Activated CD8-positive, alpha-beta T cell treated with anti-CD3 and anti-CD28 coated beads for 36 hours (primary cell): ENCODE results near the gene WFDC5. TPM values are rescaled to one million over a fixed set of nuclear protein-coding genes. Genes with fewer than 3 reads are reported as not detected.

Source experiments
- ATAC-seq: fragments of 200-7000 bp; cut with Tn5 transposase; one replicate; pipeline ENCODE4 v1.10.0; 2021; ENCODE audit warnings: mild to moderate bottlenecking, moderate library complexity
- CTCF ChIA-PET: fragments of 350-600 bp; sonication (Branson Sonifier 250); formaldehyde crosslinking; loops from one replicate; lab custom pipeline; 2021; ENCODE audit warnings: antibody characterized with exemption; lab: Charles Lee
- POLR2A ChIA-PET: fragments of 350-600 bp; sonication (Branson Sonifier 250); formaldehyde crosslinking; loops from one replicate; lab custom pipeline; 2021; ENCODE audit warnings: antibody characterized with exemption; lab: Charles Lee
- DNase-seq: peaks from one replicate; pipeline ENCODE4 v3.0.0-alpha.2; 2020
- H3K27ac Mint-ChIP-seq: one replicate; pipeline ENCODE4 v1.8.0; 2021; ENCODE audit warnings: mild to moderate bottlenecking, mixed read lengths
- H3K27me3 Mint-ChIP-seq: one replicate; pipeline ENCODE4 v1.8.0; 2021; ENCODE audit warnings: mixed read lengths
- H3K36me3 Mint-ChIP-seq: one replicate; pipeline ENCODE4 v1.8.0; 2021; ENCODE audit warnings: low read depth, mixed read lengths
- H3K4me1 Mint-ChIP-seq: one replicate; pipeline ENCODE4 v1.8.0; 2021; ENCODE audit warnings: low read depth, mixed read lengths
- H3K4me3 Mint-ChIP-seq: one replicate; pipeline ENCODE4 v1.8.0; 2021; ENCODE audit warnings: mild to moderate bottlenecking, moderate library complexity, mixed read lengths
- H3K9me3 Mint-ChIP-seq: one replicate; pipeline ENCODE4 v1.8.0; 2021; ENCODE audit warnings: mixed read lengths
- CTCF ChIP-seq: fragments of 200-600 bp; IDR thresholded peaks from one replicate; pipeline ENCODE4 v1.8.0; 2022; ENCODE audit warnings: antibody characterized with exemption, mild to moderate bottlenecking
- intact Hi-C: fragments of 100-400 bp; cut with micrococcal nuclease; formaldehyde crosslinking; loops from one replicate; pipeline ENCODE4 v1.10.0; 2022
- total RNA-seq, 2 experiments: library from RNA; stranded (reverse); gene quantifications; one replicate each; pipeline ENCODE4 v1.2.3, GENCODE V29; 2021

The WFDC5 gene
- total RNA-seq, 2 experiments from 2014 or later: not detected

- ChIA-PET CTCF (interaction anchor here (0.7 to 10.4 kb wide), 28 partner anchors 7 to 326 kb away, joined by 3 to 117 read pairs (median 5); partner anchors contain the start of genes KCNS1 and TOMM34), POLR2A (no interaction called here)
- Mint-ChIP-seq H3K9me3 (no peaks in the 10 kb centered on the region), H3K36me3 (no peaks in the 10 kb centered on the region), H3K27me3 (no peaks in the 10 kb centered on the region), H3K27ac (no peak overlapping the region), H3K4me1 (peaks cover 15% of the 10 kb centered on the region), H3K4me3 (no peak overlapping the region)
- intact Hi-C loops: no loop called here
- TF ChIP-seq CTCF: no peak
- DNase-seq: no peak
- no peak for ATAC-seq
These were observed 3.7 kb downstream of the WFDC5 start for GRCh38 chr20:45111285-45111684.

GRCh38 chr20:45110301-45110700 lies 4.7 kb downstream of the WFDC5 start:
- H3K27me3 Mint-ChIP-seq: no peaks in the 10 kb centered on the region
- peaks cover 10% of the 10 kb centered on the region for H3K4me1 Mint-ChIP-seq
- no peaks in the 10 kb centered on the region for H3K36me3 Mint-ChIP-seq
- no peak for DNase-seq
- ChIA-PET POLR2A (interaction anchor here (0.8 to 1.5 kb wide), 3 partner anchors 10 to 60 kb away, joined by 3 to 4 read pairs (median 4); no protein-coding TSS in a partner anchor), CTCF (interaction anchor here (2.7 to 10.4 kb wide), 5 partner anchors 9 to 66 kb away, joined by 12 to 117 read pairs (median 25); partner anchors contain the start of gene KCNS1)
- no peak for TF ChIP-seq CTCF
- H3K4me3 Mint-ChIP-seq: no peak overlapping the region
- ATAC-seq: no peak
- H3K27ac Mint-ChIP-seq: no peak overlapping the region
- no peaks in the 10 kb centered on the region for H3K9me3 Mint-ChIP-seq
- intact Hi-C loops: no loop called here

- ATAC-seq: no peak
- ChIA-PET CTCF (interaction anchor here (0.9 to 10.4 kb wide), 6 partner anchors 12 to 337 kb away, joined by 3 to 117 read pairs (median 8); no protein-coding TSS in a partner anchor), POLR2A (interaction anchor here (1.2 to 1.5 kb wide), 2 partner anchors 10 to 11 kb away, joined by 4 read pairs; no protein-coding TSS in a partner anchor)
- no peak for DNase-seq
- no peak overlapping the region for H3K4me3 Mint-ChIP-seq
- intact Hi-C loops: no loop called here
- no peaks in the 10 kb centered on the region for H3K36me3 Mint-ChIP-seq
- no peaks in the 10 kb centered on the region for H3K9me3 Mint-ChIP-seq
- no peak for TF ChIP-seq CTCF
- no peak overlapping the region for H3K27ac Mint-ChIP-seq
- H3K4me1 Mint-ChIP-seq: peaks cover 4% of the 10 kb centered on the region
- peaks cover under 1% of the 10 kb centered on the region for H3K27me3 Mint-ChIP-seq
These were observed 5.3 kb downstream of the WFDC5 start for GRCh38 chr20:45109634-45110033.

GRCh38 chr20:45105317-45105716 lies 9.7 kb downstream of the WFDC5 start:
- no peak for ATAC-seq
- H3K9me3 Mint-ChIP-seq: no peaks in the 10 kb centered on the region
- H3K4me1 Mint-ChIP-seq: peaks cover 6% of the 10 kb centered on the region
- intact Hi-C loops: no loop called here
- no peak overlapping the region for H3K27ac Mint-ChIP-seq
- H3K27me3 Mint-ChIP-seq: peaks cover 20% of the 10 kb centered on the region
- no peak for DNase-seq
- POLR2A ChIA-PET: interaction anchor here (0.8 kb wide), 1 partner anchor 11 kb away, joined by 3 read pairs; no protein-coding TSS in a partner anchor
- H3K36me3 Mint-ChIP-seq: no peaks in the 10 kb centered on the region
- CTCF ChIA-PET: interaction anchor here (0.8 to 10.4 kb wide), 4 partner anchors 8 to 62 kb away, joined by 3 to 117 read pairs (median 13); no protein-coding TSS in a partner anchor
- no peak overlapping the region for H3K4me3 Mint-ChIP-seq
- TF ChIP-seq CTCF: no peak

GRCh38 chr20:45104786-45105185 lies 10.2 kb downstream of the WFDC5 start:
- intact Hi-C loops: no loop called here
- no peak overlapping the region for H3K27ac Mint-ChIP-seq
- peaks cover 25% of the 10 kb centered on the region for H3K27me3 Mint-ChIP-seq
- no peak for TF ChIP-seq CTCF
- ATAC-seq: no peak
- no peak overlapping the region for H3K4me3 Mint-ChIP-seq
- H3K9me3 Mint-ChIP-seq: no peaks in the 10 kb centered on the region
- no peak for DNase-seq
- POLR2A ChIA-PET: interaction anchor here (0.8 to 0.9 kb wide), 2 partner anchors 11 kb away, joined by 3 read pairs; no protein-coding TSS in a partner anchor
- no peaks in the 10 kb centered on the region for H3K36me3 Mint-ChIP-seq
- CTCF ChIA-PET: interaction anchor here (0.8 to 10.4 kb wide), 4 partner anchors 7 to 62 kb away, joined by 3 to 117 read pairs (median 9); no protein-coding TSS in a partner anchor
- H3K4me1 Mint-ChIP-seq: peaks cover 7% of the 10 kb centered on the region
